Fibroblast of lung (primary cell): ENCODE measurements around the gene CDC42EP1. TPM values are rescaled to one million over a fixed set of nuclear protein-coding genes. Genes with fewer than 3 reads are reported as not detected.

Experiments
- DNase-seq, 2 donors: peaks; one replicate each; pipeline versions ENCODE4 v3.0.0 to v3.0.0-alpha.2; 2010; ENCODE audit warnings: low read depth in 2 of 2
- H2AFZ ChIP-seq: 2 replicates; pipeline ENCODE4 v1.5.1; 2012; ENCODE audit warnings: low read length, control low read depth, inconsistent platforms
- H3K27ac ChIP-seq: 2 replicates; pipeline ENCODE4 v1.5.1; 2011; ENCODE audit warnings: low read length, control low read depth; ENCODE audit not compliant: insufficient read depth
- H3K27me3 ChIP-seq: 2 replicates; pipeline ENCODE4 v1.5.1; 2011; ENCODE audit warnings: mild to moderate bottlenecking, low read length; ENCODE audit not compliant: control insufficient read depth, insufficient read depth
- H3K36me3 ChIP-seq: 2 replicates; pipeline ENCODE4 v1.5.1; 2011; ENCODE audit warnings: low read length; ENCODE audit not compliant: control insufficient read depth, insufficient read depth
- H3K4me1 ChIP-seq: 2 replicates; pipeline ENCODE4 v1.5.1; 2011; ENCODE audit warnings: low read length; ENCODE audit not compliant: control insufficient read depth, insufficient read depth; ENCODE audit errors: extremely low read depth
- H3K4me2 ChIP-seq: 2 replicates; pipeline ENCODE4 v1.5.1; 2011; ENCODE audit warnings: low read length, control low read depth; ENCODE audit not compliant: insufficient read depth; ENCODE audit errors: extremely low read depth
- H3K4me3 ChIP-seq, 4 experiments: fragments of 200-600 bp in 1 of 4; sonication (generic) in 1 of 4; replicated peaks in 1 of 4; 2 replicates each; pipeline ENCODE4 v1.5.1; 2011 to 2016; ENCODE audit warnings: low read length in 4 of 4, low read depth in 3 of 4, mild to moderate bottlenecking in 3 of 4, control low read depth in 2 of 4, inconsistent platforms in 1 of 4, mixed read lengths in 1 of 4; ENCODE audit not compliant: insufficient read depth in 1 of 4; ENCODE audit errors: control extremely low read depth in 1 of 4
- H3K79me2 ChIP-seq: 2 replicates; pipeline ENCODE4 v1.5.1; 2012; ENCODE audit warnings: mild to moderate bottlenecking, low read length, inconsistent platforms; ENCODE audit not compliant: control insufficient read depth, insufficient read depth
- H3K9ac ChIP-seq: 2 replicates; pipeline ENCODE4 v1.5.1; 2011; ENCODE audit warnings: mild to moderate bottlenecking, low read length, control low read depth; ENCODE audit not compliant: insufficient read depth
- H3K9me3 ChIP-seq: 2 replicates; pipeline ENCODE4 v1.5.1; 2012; ENCODE audit warnings: low read depth, low read length; ENCODE audit not compliant: control insufficient read depth, insufficient read depth
- H4K20me1 ChIP-seq: 2 replicates; pipeline ENCODE4 v1.5.1; 2011; ENCODE audit warnings: low read length; ENCODE audit not compliant: control insufficient read depth, insufficient read depth; ENCODE audit errors: extremely low read depth
- EZH2 ChIP-seq: IDR thresholded peaks from 2 replicates; pipeline ENCODE4 v1.5.1; 2012; ENCODE audit warnings: low read length, control low read depth, mild to moderate bottlenecking; ENCODE audit errors: missing control alignments
- polyA plus RNA-seq, 2 donors: library from polyadenylated mRNA; depleted of rRNA in 1 of 2; stranded (reverse) in 1 of 2; unstranded in 1 of 2; fragments of >200 nt; gene quantifications; 2 replicates each; pipeline ENCODE4 v1.2.1, GENCODE V29; 2011 to 2012; ENCODE audit warnings: missing spikeins in 1 of 2
- total RNA-seq: library from RNA; depleted of rRNA; stranded (reverse); fragments of >200 nt; gene quantifications from 2 replicates; pipeline ENCODE4 v1.2.1, GENCODE V29; 2014
- TF ChIP-seq, protein P1 (sequence below), 2 donors: IDR thresholded peaks in 1 of 2; conservative IDR thresholded peaks in 1 of 2; 1 replicate in 1 of 2; 2 replicates in 1 of 2; pipeline ENCODE4 v1.5.1; 2011 to 2012; ENCODE audit warnings: low read length in 2 of 2, control low read depth in 1 of 2, inconsistent platforms in 1 of 2, low read depth in 1 of 2, mild to moderate bottlenecking in 1 of 2

Gene CDC42EP1
- total and polyA plus RNA-seq, 2 donors (not counting 1 experiment from before 2014, with no cell fraction given): 10.4 to 17.2 TPM

DNA sequence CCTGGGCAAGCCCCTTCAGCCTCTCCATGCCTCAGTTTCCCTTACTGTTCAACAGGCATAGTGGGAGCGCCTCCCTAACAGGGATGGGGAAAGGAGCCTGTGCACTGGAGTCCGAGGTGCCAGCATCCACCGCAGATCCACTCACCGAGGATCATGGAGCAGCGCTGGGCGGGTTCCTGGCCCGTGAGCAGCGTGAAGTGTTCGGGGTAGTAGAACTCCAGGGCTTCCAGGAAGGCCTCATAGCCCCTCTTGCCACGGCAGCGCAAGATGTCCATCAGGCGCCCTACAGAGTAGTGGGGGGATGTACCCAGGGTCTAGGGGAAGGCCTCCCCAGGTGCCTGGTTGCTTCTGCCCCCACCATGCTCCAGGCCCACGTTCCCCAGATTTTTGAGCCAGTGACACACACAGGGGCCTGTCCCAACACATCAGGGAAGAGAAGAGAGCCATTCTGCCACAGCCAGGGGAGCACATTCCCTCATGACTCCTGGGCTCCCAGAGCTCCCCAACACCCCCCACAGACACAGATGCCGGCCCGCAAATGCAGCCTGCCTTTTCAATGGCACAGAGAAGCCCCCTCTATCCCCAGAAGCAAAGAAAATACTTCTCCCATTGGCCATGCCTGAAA is 42.3 kb upstream of the CDC42EP1 start:
- no peak overlapping the region for H2AFZ ChIP-seq
- DNase-seq: no peak
- H3K9ac ChIP-seq: no peak overlapping the region
- peaks cover 9% of the 10 kb centered on the region for H3K4me1 ChIP-seq
- TF ChIP-seq, protein P1, sequence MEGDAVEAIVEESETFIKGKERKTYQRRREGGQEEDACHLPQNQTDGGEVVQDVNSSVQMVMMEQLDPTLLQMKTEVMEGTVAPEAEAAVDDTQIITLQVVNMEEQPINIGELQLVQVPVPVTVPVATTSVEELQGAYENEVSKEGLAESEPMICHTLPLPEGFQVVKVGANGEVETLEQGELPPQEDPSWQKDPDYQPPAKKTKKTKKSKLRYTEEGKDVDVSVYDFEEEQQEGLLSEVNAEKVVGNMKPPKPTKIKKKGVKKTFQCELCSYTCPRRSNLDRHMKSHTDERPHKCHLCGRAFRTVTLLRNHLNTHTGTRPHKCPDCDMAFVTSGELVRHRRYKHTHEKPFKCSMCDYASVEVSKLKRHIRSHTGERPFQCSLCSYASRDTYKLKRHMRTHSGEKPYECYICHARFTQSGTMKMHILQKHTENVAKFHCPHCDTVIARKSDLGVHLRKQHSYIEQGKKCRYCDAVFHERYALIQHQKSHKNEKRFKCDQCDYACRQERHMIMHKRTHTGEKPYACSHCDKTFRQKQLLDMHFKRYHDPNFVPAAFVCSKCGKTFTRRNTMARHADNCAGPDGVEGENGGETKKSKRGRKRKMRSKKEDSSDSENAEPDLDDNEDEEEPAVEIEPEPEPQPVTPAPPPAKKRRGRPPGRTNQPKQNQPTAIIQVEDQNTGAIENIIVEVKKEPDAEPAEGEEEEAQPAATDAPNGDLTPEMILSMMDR (conservative IDR thresholded peaks at IDR 0.05 in 1 of 2, IDR thresholded peaks at IDR 0.05 in 1 of 2; ENCODE audit: low read depth in 1 of 2, low read length in 2 of 2): no peak
- TF ChIP-seq EZH2: no peak
- no peak overlapping the region for H3K4me3 ChIP-seq
- H3K9me3 ChIP-seq: no peaks in the 10 kb centered on the region
- H3K27ac ChIP-seq: no peak overlapping the region
- peak overlapping the region; percentile 51 for H3K4me2 ChIP-seq
- H3K36me3 ChIP-seq: peaks cover 4% of the 10 kb centered on the region
- no peaks in the 10 kb centered on the region for H3K79me2 ChIP-seq
- no peaks in the 10 kb centered on the region for H3K27me3 ChIP-seq
- H4K20me1 ChIP-seq: no peaks in the 10 kb centered on the region

DNA sequence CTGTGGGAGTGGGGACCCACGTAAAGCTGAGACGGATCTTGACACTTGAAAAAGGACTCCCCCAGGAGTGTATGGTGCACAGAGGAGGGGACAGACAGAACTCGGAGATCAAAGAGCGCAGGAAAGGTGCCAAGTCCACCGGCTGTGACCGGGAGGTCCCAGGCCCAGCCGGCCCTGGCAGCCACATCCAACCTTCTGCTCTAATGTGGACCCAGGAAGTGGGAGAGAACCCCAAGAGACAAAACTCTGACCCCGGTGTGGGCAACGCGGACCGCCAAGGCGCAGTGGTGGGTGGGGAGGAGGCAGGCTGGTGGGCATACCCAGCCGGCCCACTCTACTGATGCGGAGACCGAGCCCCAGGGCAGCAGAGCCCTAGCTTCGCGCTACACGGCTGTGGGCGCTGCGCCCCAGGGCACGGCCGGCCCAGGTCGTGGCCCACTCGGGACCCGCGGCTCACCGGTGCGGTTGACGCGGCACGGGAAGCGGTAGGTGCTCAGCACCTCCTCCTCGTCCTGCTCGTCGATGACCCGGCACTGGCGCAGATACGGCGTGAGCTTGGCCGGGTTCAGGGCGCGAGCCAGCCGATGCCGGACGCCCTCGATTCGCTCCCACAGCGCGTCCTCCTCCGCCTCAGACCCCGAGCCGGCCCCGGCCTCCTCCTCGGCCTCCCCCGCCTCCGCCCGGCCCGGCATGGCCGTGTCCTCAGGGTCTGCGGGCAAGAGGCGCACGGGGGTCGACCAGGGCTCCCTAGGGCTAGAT is 41.6 kb upstream of the CDC42EP1 start:
- Histone ChIP-seq H3K79me2 (no peaks in the 10 kb centered on the region), H3K4me1 (peaks cover 4% of the 10 kb centered on the region), H3K4me2 (peak overlapping the region; percentile 77), H3K9me3 (no peaks in the 10 kb centered on the region), H3K27ac (no peak overlapping the region), H3K9ac (peak overlapping the region; percentile 57), H3K36me3 (peaks cover 4% of the 10 kb centered on the region), H2AFZ (peak overlapping the region; percentile 75), H4K20me1 (no peaks in the 10 kb centered on the region), H3K27me3 (no peaks in the 10 kb centered on the region), H3K4me3 (peak overlapping the region; percentile 27 to 62 (median 56))
- peak in 1 of 2 donors; percentile 17 for DNase-seq
- TF ChIP-seq, protein P1 (conservative IDR thresholded peaks at IDR 0.05 in 1 of 2, IDR thresholded peaks at IDR 0.05 in 1 of 2; ENCODE audit: low read depth in 1 of 2, low read length in 2 of 2): no peak
- TF ChIP-seq EZH2: no peak
